BLaER1 treated with 17β-estradiol and CSF1 and Interleukin-3, amounts not matched to agents 10 nM and 100 nM (cell line): Measurements from ENCODE around the gene DUS2.
"Not testable (repeated sequence)": the region's sequence is repeated elsewhere in the genome, so short reads cannot be mapped to it uniquely, and the experiment has no call there.

Experiments used
- H3K27ac ChIP-seq, 11 experiments: shearing (Covaris generic); formaldehyde crosslinking; 2 replicates each; pipeline ENCODE4 v1.8.1; 2022
- H3K27me3 ChIP-seq, 11 experiments: shearing (Covaris generic); formaldehyde crosslinking; 2 replicates each; pipeline ENCODE4 v1.8.1; 2022
- H3K36me3 ChIP-seq, 11 experiments: shearing (Covaris generic); formaldehyde crosslinking; 2 replicates each; pipeline ENCODE4 v1.8.1; 2022
- H3K4me1 ChIP-seq, 10 experiments: shearing (Covaris generic); formaldehyde crosslinking; 2 replicates each; pipeline ENCODE4 v1.8.1; 2022
- H3K4me2 ChIP-seq, 11 experiments: shearing (Covaris generic); formaldehyde crosslinking; 2 replicates each; pipeline ENCODE4 v1.8.1; 2022
- H3K4me3 ChIP-seq, 10 experiments: shearing (Covaris generic); formaldehyde crosslinking; 2 replicates each; pipeline ENCODE4 v1.8.1; 2022
- H3K9ac ChIP-seq, 11 experiments: shearing (Covaris generic); formaldehyde crosslinking; 2 replicates each; pipeline ENCODE4 v1.8.1; 2022
- H3K9me3 ChIP-seq, 11 experiments: shearing (Covaris generic); formaldehyde crosslinking; replicated peaks in 1 of 11; 2 replicates each; pipeline ENCODE4 v1.8.1; 2022
- H4K20me1 ChIP-seq, 11 experiments: shearing (Covaris generic); formaldehyde crosslinking; 2 replicates each; pipeline ENCODE4 v1.8.1; 2022
- Cebpa-rat ChIP-seq, 11 experiments: shearing (Covaris generic); IDR thresholded peaks; 2 replicates each; pipeline ENCODE4 v1.8.1; 2022

DUS2 gene

DNA sequence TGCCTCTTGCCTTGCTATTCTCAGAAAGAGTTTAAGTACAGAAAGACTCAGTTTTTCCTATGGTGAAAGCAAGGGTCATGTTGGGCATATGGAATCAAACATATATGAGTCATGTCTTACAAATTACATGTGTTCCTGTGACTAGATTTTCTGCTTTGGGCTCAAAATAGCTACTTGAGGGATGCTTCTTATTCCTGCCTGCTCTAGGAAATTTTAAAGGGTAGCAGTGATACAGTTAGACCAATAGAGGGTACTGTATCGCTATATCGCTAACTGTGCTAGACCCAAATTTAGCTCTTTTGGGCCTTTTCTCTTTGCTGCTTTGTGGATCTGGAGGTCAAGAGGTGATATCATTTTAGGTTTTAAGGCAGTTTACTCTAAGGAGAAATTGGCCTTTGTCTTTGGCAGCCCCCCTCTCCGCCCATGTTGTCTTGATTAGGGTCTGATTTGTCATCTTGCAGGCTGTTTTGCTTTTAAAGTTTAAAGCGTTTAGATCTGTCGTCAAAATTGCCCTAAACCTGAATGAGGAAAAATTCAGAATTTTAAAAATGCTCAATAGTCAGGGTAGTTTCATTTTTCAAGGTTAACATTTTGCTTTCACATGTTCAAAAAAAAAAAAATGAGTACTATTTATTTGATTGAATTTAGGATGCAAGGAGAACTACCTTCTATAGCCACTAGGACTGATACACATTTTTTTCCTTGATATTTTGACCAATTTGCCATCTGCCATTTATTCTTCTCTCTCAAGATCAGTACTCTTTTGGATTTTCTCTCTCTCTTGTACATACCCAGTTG is 70.9 kb downstream of the DUS2 start:
- peak overlapping the region in 9 of 11 experiments; percentile 9 to 91 (median 36); a peak in 12 of 22 replicates for H3K4me2 ChIP-seq
- no peaks in the 10 kb centered on the region for H3K9me3 ChIP-seq
- no peak for TF ChIP-seq Cebpa-rat (IDR thresholded peaks at IDR 0.05)
- no peaks in the 10 kb centered on the region for H3K27me3 ChIP-seq
- H3K4me3 ChIP-seq, result no peak overlapping the region
- H4K20me1 ChIP-seq, result peaks cover 69 to 100% (median 98%) of the 10 kb centered on the region in 11 experiments
- H3K36me3 ChIP-seq, result peaks cover 6 to 12% (median 9%) of the 10 kb centered on the region in 11 experiments; a peak in 18 of 22 replicates
- H3K27ac ChIP-seq, result no peak overlapping the region
- no peak overlapping the region for H3K9ac ChIP-seq
- H3K4me1 ChIP-seq, result peaks cover 44 to 86% (median 51%) of the 10 kb centered on the region in 10 experiments

DNA sequence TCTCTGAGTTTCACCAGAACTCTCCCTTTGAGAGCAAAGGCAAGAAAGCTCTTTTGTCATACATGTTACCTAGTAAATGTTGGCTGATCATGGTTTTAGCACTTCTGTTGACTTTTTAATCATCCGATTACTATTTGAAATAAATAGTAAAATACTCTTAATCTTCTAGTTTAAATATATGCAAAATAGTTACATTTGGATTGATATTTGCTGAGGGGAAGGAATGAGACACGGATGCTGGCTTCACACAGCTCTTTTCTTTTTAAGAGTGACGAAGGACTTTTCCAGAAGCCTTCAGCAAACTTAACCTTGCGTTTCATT is 71.5 kb downstream of the DUS2 start:
- Histone ChIP-seq H3K9me3 (no peaks in the 10 kb centered on the region), H3K9ac (no peak overlapping the region), H3K27me3 (no peaks in the 10 kb centered on the region), H4K20me1 (peaks cover 74 to 100% (median 98%) of the 10 kb centered on the region in 11 experiments), H3K4me1 (peaks cover 39 to 80% (median 47%) of the 10 kb centered on the region in 10 experiments), H3K27ac (no peak overlapping the region), H3K4me3 (no peak overlapping the region), H3K36me3 (peaks cover 6 to 17% (median 13%) of the 10 kb centered on the region in 11 experiments; a peak in 18 of 22 replicates), H3K4me2 (peak overlapping the region in 2 of 11 experiments; percentile 34 to 88; a peak in 3 of 22 replicates)
- TF ChIP-seq Cebpa-rat (IDR thresholded peaks at IDR 0.05), result no peak

DNA sequence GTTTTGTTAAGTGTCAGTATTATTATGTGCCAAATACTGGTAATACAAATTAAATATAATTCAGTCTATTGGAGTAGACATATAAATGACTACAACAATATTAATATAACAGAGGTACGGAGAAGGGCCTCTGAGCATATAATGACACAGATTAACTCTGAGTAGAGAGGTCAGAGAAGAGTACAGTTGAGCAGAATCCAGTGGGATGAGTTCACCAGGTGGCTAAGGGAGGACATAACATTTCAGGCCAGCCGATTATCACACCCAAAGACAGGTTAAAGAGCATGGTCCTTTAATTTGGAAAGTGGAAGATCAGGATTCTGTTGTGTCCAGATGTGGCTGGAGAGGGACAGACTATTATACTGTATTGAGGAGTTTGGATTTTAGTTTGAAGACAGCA is 73.4 kb downstream of the DUS2 start:
- peaks cover 19 to 61% (median 28%) of the 10 kb centered on the region in 10 experiments for H3K4me1 ChIP-seq
- peaks cover 0 to 12% (median 6%) of the 10 kb centered on the region in 11 experiments; a peak in 16 of 22 replicates for H3K9me3 ChIP-seq
- H4K20me1 ChIP-seq, result peaks cover 78 to 100% (median 100%) of the 10 kb centered on the region in 11 experiments
- H3K27me3 ChIP-seq, result no peaks in the 10 kb centered on the region
- peaks cover 6 to 33% (median 21%) of the 10 kb centered on the region in 11 experiments; a peak in 20 of 22 replicates for H3K36me3 ChIP-seq
- H3K4me2 ChIP-seq, result 0 out of 22 replicates have a peak overlapping the region, but pooled peaks of 1 of the 11 experiments have one; percentile 8
- TF ChIP-seq Cebpa-rat (IDR thresholded peaks at IDR 0.05), result no peak
- no peak overlapping the region for H3K27ac ChIP-seq
- no peak overlapping the region for H3K9ac ChIP-seq
- no peak overlapping the region for H3K4me3 ChIP-seq

DNA sequence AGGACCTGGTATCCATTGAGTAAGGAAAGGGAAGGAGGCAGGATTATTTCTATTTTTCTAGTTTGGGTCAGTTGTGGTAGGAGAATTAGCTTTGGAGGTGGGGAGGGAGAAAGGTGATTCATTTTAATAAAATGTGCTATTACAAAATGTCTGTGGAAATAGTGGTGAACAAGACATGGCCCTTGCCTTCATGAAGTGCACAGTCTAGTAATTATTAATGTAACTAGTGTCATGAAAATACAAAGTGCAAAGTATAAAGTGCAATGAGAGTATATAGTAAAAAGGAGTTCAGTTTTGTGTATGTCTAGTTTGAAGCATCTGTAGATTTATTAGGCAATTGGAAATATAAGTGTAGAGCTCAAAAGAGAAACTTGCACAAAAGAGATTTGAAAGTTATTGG is 74.0 kb downstream of the DUS2 start:
- H3K9me3 ChIP-seq, result peaks cover 0 to 17% (median 12%) of the 10 kb centered on the region in 11 experiments; a peak in 16 of 22 replicates
- no peak for TF ChIP-seq Cebpa-rat (IDR thresholded peaks at IDR 0.05)
- peaks cover 72 to 100% (median 99%) of the 10 kb centered on the region in 11 experiments for H4K20me1 ChIP-seq
- peaks cover 6 to 38% (median 23%) of the 10 kb centered on the region in 11 experiments; a peak in 20 of 22 replicates for H3K36me3 ChIP-seq
- H3K27ac ChIP-seq, result no peak overlapping the region
- H3K27me3 ChIP-seq, result no peaks in the 10 kb centered on the region
- no peak overlapping the region for H3K4me3 ChIP-seq
- H3K4me2 ChIP-seq, result no peak overlapping the region
- H3K9ac ChIP-seq, result no peak overlapping the region
- peaks cover 15 to 55% (median 22%) of the 10 kb centered on the region in 10 experiments for H3K4me1 ChIP-seq

DNA sequence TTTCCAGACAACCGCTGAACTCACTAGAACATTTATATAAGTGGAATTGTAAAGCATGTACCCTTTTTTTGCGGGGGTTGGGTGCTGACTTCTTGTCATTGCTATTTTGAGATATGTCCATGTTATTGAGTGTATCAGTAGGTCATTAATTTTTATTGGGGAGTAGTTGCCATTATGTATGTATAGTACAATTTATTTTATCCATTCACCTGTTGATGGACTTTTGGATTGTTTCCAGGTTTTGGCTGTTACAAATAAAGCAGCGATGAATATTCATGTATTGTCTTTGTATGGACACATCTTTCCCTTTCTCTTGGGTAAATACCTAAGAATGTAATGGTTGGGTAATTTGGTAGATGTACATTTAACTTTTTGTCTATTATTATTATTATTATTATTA is 74.8 kb downstream of the DUS2 start:
- no peak for TF ChIP-seq Cebpa-rat (IDR thresholded peaks at IDR 0.05)
- no peak overlapping the region for H3K27ac ChIP-seq
- peaks cover 64 to 100% (median 99%) of the 10 kb centered on the region in 11 experiments for H4K20me1 ChIP-seq

DNA sequence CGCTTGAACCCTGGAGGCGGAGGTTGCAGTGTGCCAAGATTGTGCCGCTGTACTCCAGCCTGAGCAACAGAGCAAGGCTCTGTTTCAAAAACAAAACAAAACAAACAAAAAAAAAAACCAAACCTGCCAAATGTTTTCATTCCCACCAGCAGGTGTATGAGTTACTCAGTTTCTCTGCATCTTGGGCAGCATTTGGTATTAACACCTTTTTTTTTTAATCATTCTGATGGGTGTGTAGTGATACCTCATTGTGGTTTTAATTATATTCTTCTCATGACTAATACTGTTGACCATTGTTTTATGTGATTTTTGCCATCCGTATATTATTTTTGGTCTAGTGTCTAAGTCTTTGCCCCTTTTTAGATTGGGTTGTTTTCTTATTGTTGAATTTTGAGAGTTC is 77.4 kb downstream of the DUS2 start:
- Histone ChIP-seq H3K9ac (no peak overlapping the region), H4K20me1 (peaks cover 48 to 100% (median 97%) of the 10 kb centered on the region in 11 experiments), H3K4me3 (no peak overlapping the region), H3K36me3 (peaks cover 19 to 67% (median 43%) of the 10 kb centered on the region in 11 experiments), H3K27ac (no peak overlapping the region), H3K4me1 (peaks cover 0 to 21% (median 0%) of the 10 kb centered on the region in 10 experiments; a peak in 9 of 20 replicates), H3K27me3 (no peaks in the 10 kb centered on the region), H3K4me2 (no peak overlapping the region), H3K9me3 (peaks cover 13 to 51% (median 45%) of the 10 kb centered on the region in 11 experiments)
- TF ChIP-seq Cebpa-rat (IDR thresholded peaks at IDR 0.05), result no peak

More for the DNA sequence above, 74.8 kb downstream of the DUS2 start:
- no peaks in the 10 kb centered on the region for H3K27me3 ChIP-seq
- H3K4me2 ChIP-seq, result no peak overlapping the region
- no peak overlapping the region for H3K4me3 ChIP-seq
- peaks cover 0 to 25% (median 20%) of the 10 kb centered on the region in 11 experiments; a peak in 17 of 22 replicates for H3K9me3 ChIP-seq
- no peak overlapping the region for H3K9ac ChIP-seq
- peaks cover 6 to 42% (median 24%) of the 10 kb centered on the region in 11 experiments; a peak in 20 of 22 replicates for H3K36me3 ChIP-seq
- H3K4me1 ChIP-seq, result peaks cover 10 to 47% (median 14%) of the 10 kb centered on the region in 10 experiments; a peak in 19 of 20 replicates

DNA sequence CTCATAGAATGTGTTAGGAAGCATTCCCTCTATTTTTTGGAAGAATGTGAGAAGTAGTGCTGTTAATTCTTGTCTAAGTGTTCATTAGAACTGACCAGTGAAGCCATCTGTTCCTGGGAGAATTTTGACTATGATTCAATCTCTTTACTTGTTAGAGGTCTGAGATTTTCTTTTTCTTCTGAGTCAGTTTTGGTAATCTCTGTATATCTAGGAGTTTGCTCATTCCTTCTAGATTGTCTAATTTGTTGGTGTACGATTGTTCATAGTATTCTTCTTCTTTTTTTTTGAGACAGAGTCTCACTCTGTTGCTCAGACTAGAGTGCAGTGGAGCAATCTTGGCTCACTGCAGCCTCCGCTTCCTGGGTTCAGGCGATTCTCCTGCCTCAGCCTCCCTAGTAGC is 82.5 kb downstream of the DUS2 start:
- Histone ChIP-seq H3K36me3 (peaks cover 13 to 78% (median 56%) of the 10 kb centered on the region in 11 experiments; a peak in 20 of 22 replicates), H3K9ac (no peak overlapping the region), H3K4me1 (no peaks in the 10 kb centered on the region), H4K20me1 (peaks cover 9 to 99% (median 74%) of the 10 kb centered on the region in 11 experiments; a peak in 18 of 22 replicates), H3K4me2 (no peak overlapping the region), H3K27ac (no peak overlapping the region), H3K27me3 (no peaks in the 10 kb centered on the region), H3K9me3 (peaks cover 63 to 98% (median 96%) of the 10 kb centered on the region in 11 experiments), H3K4me3 (0 out of 20 replicates have a peak overlapping the region, but pooled peaks of 1 of the 10 experiments have one; percentile 12)
- TF ChIP-seq Cebpa-rat (IDR thresholded peaks at IDR 0.05), result no peak

DNA sequence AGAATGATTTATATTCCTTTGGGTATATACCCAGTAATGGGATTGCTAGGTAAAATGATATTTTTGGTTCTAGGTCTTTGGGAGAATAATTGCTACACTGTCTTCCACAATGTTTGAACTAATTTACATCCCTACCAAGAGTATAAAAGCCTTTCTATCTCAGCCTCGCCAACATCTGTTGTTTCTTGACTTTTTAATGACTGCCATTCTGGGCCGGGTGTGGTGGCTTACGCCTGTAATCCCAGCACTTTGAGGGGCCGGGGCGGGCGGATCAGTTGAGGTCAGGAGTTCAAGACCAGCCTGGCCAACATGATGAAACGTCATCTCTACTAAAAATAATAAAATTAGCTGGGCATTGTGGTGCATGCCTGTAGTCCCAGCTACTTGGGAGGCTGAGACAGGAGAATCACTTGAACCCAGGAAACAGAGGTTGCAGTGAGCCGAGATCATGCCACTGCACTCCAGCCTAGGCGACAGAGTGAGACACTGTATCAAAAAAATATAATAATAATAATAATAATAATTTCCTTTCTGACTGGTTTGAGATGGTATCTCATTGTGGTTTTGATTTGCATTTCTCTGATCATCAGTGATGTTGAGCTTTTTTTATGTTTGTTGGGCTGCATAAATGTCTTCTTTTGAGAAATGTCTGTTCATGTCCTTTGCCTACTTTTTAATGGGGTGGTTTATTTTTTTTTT is 84.3 kb downstream of the DUS2 start:
- H3K36me3 ChIP-seq, result peaks cover 13 to 78% (median 58%) of the 10 kb centered on the region in 11 experiments; a peak in 20 of 22 replicates
- H3K4me1 ChIP-seq, H3K27me3 ChIP-seq, H3K4me3 ChIP-seq, H3K9ac ChIP-seq, H3K4me2 ChIP-seq, H3K27ac ChIP-seq: not testable (repeated sequence)
- peaks cover 75 to 100% (median 99%) of the 10 kb centered on the region in 11 experiments for H3K9me3 ChIP-seq
- H4K20me1 ChIP-seq, result peaks cover 9 to 99% (median 70%) of the 10 kb centered on the region in 11 experiments; a peak in 16 of 22 replicates

DNA sequence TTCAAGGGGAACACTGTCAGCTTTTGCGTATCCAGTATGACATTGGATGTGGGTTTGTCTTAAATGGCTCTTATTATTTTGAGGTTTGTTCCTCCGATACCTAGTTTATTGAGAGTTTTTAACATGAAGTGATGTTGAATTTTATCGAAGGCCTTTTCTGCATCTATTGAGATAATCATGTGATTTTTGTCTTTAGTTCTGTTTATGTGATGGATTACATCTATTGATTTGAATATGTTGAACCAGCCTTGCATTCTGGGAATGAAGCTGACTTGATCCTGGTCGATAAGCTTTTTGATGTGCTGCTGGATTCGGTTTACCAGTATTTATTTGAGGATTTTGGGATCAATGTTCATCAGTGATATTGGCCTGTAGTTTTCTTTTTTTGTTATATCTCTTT is 86.1 kb downstream of the DUS2 start:
- H3K4me1 ChIP-seq, result peaks cover 0 to 20% (median 13%) of the 10 kb centered on the region in 10 experiments; a peak in 13 of 20 replicates
- peaks cover 75 to 90% (median 85%) of the 10 kb centered on the region in 11 experiments for H3K9me3 ChIP-seq
- not testable (repeated sequence) for H3K4me3 ChIP-seq, H3K27me3 ChIP-seq, H3K27ac ChIP-seq, H3K4me2 ChIP-seq, H3K9ac ChIP-seq
- H4K20me1 ChIP-seq, result peaks cover 20 to 99% (median 71%) of the 10 kb centered on the region in 11 experiments
- peaks cover 9 to 77% (median 52%) of the 10 kb centered on the region in 11 experiments; a peak in 20 of 22 replicates for H3K36me3 ChIP-seq

DNA sequence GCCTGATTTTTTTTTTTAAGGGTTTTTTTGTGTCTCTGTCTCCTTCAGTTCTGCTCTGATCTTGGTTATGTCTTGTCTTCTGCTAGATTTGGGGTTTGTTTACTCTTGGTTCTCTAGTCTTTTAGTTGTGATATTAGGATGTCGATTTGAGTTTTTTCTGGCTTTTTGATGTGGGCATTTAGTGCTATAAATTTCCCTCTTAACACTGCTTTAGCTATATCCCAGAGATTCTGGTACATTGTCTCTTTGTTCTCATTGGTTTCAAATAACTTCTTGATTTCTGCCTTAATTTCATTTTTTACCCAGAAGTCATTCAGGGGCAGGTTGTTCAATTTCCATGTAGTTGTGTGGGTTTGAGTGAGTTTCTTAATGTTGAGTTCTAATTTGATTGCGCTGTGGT is 87.5 kb downstream of the DUS2 start:
- H3K27me3 ChIP-seq, H3K4me3 ChIP-seq, H3K4me2 ChIP-seq, H3K9ac ChIP-seq, H3K27ac ChIP-seq: not testable (repeated sequence)
- peaks cover 5 to 64% (median 38%) of the 10 kb centered on the region in 11 experiments; a peak in 19 of 22 replicates for H3K36me3 ChIP-seq
- H4K20me1 ChIP-seq, result peaks cover 35 to 99% (median 72%) of the 10 kb centered on the region in 11 experiments
- peaks cover 61 to 76% (median 71%) of the 10 kb centered on the region in 11 experiments for H3K9me3 ChIP-seq
- H3K4me1 ChIP-seq, result peaks cover 0 to 33% (median 17%) of the 10 kb centered on the region in 10 experiments; a peak in 13 of 20 replicates
